NCI-H1417 (cell line): Measurements from ENCODE around the gene RBPJL.

ENCODE experiments used
- DNase-seq, 3 experiments: peaks; one replicate each; lab custom pipeline; 2025; lab: John Stamatoyannopoulos, UW

Gene RBPJL

GRCh38 chr20:45293041-45294002 is 13.3 kb upstream of the RBPJL start:
- DNase-seq: peak; percentile 45 to 94 (median 93)

- no peak for DNase-seq
Observed at GRCh38 chr20:45294003-45294368, 12.7 kb upstream of the RBPJL start.

- no peak for DNase-seq
Observed at GRCh38 chr20:45294659-45295058, 12.0 kb upstream of the RBPJL start.

GRCh38 chr20:45297786-45298497 is 8.7 kb upstream of the RBPJL start:
- no peak for DNase-seq

- DNase-seq: no peak
Observed at GRCh38 chr20:45299786-45300185, 6.9 kb upstream of the RBPJL start.

GRCh38 chr20:45300961-45301360 is 5.7 kb upstream of the RBPJL start:
- peak in 1 of 3 experiments; percentile 13 for DNase-seq

GRCh38 chr20:45301824-45302271 is 4.8 kb upstream of the RBPJL start:
- DNase-seq: peak in 1 of 3 experiments; percentile 15

GRCh38 chr20:45303586-45304463 is 2.8 kb upstream of the RBPJL start:
- no peak for DNase-seq

- DNase-seq: no peak
Observed at GRCh38 chr20:45304464-45304999, 2.1 kb upstream of the RBPJL start.

- DNase-seq: no peak
Observed at GRCh38 chr20:45305262-45305661, 1.4 kb upstream of the RBPJL start.

GRCh38 chr20:45307076-45307640 is 518 bp downstream of the RBPJL start:
- DNase-seq: no peak

GRCh38 chr20:45308117-45308778 is 1.6 kb downstream of the RBPJL start, which contains the start of gene MATN4:
MATN4 (minus strand) TSS chr20:45308299; CDS start chr20:45305582, 2,717 bp downstream.
- no peak for DNase-seq

- DNase-seq: no peak
Observed at GRCh38 chr20:45309075-45309474, 2.4 kb downstream of the RBPJL start.

- DNase-seq: peak in 2 of 3 experiments; percentile 34 to 39
Observed at GRCh38 chr20:45311589-45312211, 5.1 kb downstream of the RBPJL start.

- no peak for DNase-seq
Observed at GRCh38 chr20:45312241-45312640, 5.6 kb downstream of the RBPJL start.

GRCh38 chr20:45313065-45313695 is 6.5 kb downstream of the RBPJL start:
- peak in 1 of 3 experiments; percentile 34 for DNase-seq

GRCh38 chr20:45313943-45314342 is 7.3 kb downstream of the RBPJL start:
- no peak for DNase-seq

GRCh38 chr20:45315672-45316071 is 9.0 kb downstream of the RBPJL start:
- DNase-seq: no peak
